GM19351 (cell line): ENCODE measurements around the gene ZNF91.
"Not testable (repeated sequence)": the region's sequence is repeated elsewhere in the genome, so short reads cannot be mapped to it uniquely, and the experiment has no call there.

Experiments
- ATAC-seq: cut with Tn5 transposase; IDR thresholded peaks from one replicate; pipeline ENCODE4 v1.9.1; 2021; ENCODE audit warnings: mild to moderate bottlenecking, moderate library complexity; ENCODE audit not compliant: unreplicated experiment

ZNF91 gene

DNA sequence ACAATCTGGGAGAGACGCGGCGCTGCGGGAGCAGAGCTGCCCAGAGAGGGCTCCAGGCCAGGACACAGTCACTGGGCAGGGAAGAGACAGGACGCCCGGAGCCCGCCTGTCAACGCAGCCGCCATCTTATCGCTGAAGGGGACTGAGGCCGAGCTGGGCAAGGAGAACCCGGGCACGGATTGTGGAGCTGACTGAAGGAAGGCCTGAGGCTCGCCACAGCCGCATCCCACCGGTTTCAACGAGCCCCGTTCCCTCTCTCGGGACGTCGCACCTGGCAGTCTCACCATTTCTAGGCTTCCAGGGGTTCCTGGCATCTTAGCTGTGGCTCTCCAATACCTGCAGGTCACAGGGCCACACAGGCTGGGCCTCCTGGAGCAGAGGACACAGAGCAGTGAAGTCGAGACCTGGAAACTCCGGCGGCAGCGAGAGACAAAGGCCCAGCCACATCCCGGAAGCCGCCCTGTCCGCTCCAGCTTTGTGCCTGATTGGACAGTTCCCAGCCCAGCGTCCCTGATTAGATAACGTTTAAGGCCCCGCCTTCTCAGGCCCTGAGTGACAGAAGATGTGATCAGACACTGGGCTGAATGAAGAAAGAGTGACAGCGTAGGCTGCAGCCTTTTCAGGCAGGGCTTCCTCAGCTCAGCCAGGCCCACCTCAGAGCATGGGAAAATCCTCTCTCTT, at the start of gene ZNF91:
TSS of gene ZNF91 (minus strand) at position 431 of the 681 bp plus-strand sequence. CDS start at position 314, 117 bp downstream.
- peak; percentile 97 for ATAC-seq

DNA sequence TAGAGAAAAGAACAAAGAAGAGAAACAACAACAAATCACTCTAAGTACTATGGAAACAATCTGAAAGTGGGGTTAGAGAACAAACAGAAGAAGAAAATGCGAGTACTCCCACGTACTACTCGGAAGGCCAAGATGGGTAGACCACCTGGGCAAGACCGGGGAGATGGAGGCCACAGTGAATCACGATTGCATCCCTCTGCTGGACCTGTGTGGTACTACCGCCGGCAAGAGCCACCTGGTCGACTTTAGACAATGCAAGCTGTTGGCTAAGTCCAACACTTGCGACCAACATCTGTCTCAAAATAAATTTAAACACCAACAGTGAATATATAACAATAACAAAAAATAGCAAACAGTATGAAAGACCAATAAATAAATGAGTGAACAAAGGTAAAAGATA, 45.5 kb upstream of the ZNF91 start:
- no peak for ATAC-seq

DNA sequence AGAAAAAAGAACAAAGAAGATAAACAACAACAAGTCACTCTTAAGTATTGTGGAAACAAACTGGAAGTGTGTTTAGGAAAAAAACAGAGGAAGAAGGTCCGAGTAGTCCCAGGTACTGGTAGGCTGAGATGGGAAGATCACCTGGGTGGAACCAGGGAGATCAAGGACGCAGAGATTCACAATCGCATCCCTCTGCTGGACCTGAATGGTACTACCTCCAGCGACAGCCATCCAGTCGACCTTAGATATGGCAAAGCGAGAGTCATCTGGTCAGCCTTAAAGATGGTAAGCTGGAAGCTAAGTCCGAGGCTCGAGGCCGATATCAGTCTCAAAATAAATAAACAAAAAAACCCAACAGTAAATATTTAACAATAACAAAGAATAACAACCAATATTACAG, 44.9 kb upstream of the ZNF91 start:
- ATAC-seq: no peak

DNA sequence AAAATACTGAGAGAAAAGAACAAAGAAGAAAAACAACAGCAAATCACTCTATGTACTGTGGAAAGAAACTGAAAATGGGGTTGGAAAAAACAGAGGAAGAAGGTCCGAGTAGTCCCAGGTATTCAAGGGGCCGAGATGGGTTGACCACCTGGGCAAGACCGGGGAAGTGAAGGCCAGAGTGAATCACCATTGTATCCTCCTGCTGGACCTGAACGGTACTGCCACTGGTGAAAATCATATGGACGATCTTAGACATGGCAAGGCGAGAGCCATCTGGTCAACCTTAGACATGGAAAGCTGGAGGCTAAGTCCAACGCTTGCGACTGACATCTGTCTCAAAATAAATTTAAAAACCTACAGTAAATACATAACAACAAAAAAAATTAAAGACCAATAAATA, 44.4 kb upstream of the ZNF91 start:
- no peak for ATAC-seq

DNA sequence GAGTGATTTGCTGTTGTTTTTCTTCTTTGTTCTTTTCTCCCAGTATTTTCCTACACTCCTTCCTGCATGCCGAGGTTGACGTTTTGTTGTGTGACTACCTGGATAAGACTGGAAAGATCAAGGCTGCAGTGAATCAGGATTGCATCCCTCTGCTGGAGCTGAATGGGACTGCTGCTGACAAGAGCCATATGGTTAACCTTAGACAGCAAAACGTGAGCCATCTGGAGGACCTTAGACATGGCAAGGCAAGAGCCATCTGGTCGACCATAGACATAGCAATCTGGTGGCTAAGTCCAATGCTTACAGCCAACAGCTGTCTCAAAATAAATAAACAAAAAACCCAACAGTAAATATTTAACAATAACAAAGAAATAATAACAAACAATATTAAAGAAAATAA, 42.6 kb upstream of the ZNF91 start:
- no peak for ATAC-seq

DNA sequence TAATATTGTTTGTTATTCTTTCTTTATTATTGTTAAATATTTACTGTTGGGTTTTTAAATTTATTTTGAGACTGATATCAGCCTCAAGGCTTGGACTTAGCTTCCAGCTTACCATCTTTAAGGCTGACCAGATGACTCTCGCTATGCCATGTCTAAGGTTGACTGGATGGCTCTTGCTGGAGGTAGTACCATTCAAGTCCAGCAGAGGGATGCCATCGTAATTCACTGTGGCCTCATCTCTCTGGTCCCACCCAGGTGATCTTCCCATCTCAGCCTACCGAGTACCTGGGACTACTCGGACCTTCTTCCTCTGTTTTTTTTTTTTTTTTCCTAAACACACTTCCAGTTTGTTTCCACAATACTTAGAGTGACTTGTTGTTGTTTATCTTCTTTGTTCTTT, 41.7 kb upstream of the ZNF91 start:
- ATAC-seq: no peak

DNA sequence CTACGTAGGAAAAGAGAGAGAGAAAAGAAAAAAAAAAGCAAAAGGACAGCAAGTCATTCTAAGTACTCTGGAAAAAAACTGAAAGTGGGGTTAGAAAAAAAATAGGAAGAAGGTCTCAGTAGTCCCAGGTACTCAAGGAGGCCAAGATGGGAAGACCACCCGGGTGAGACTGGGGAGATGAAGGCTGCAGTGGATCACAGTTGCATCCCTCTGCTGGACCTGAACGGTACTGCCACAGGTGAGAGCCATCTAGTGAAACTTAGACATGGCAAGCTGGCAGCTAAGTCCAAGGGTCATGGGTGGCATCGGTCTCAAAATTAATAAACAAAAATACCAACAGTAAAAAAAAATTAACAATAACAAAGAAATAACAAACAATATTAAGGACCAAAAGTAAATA, 41.0 kb upstream of the ZNF91 start:
- no peak for ATAC-seq

DNA sequence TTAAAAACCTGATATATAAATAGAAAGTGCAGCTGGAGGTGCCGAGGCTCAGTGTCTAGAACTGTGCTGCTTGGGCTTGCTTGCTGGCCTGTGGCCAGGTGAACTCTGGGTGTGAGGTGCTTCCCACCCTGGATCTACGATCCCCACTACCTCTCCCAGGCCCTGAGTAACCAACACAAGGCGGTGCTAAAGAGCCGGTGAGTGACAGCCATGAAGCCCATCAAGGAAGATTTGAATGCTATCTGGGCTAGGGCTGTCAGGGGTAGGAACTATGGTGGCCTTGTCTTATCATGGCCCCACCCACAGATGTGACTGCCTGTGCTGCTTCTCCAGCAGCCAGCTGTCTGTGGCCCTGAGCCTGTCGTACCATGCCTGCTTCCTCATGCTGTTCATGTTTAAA, 25.6 kb upstream of the ZNF91 start:
- ATAC-seq: no peak

DNA sequence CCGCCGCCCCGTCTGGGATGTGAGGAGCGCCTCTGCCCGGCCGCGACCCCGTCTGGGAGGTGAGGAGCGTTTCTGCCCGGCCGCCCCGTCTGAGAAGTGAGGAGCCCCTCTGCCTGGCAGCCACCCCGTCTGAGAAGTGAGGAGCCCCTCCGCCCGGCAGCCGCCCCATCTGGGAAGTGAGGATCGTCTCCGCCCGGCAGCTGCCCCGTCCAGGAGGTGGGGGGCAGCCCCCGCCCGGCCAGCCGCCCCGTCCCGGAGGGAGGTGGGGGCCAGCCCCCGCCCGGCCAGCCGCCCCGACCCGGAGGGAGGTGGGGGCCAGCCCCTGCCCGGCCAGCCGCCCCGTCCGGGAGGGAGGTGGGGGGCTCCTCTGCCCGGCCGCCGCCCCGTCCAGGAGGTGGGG, 24.0 kb upstream of the ZNF91 start:
- not testable (repeated sequence) for ATAC-seq

DNA sequence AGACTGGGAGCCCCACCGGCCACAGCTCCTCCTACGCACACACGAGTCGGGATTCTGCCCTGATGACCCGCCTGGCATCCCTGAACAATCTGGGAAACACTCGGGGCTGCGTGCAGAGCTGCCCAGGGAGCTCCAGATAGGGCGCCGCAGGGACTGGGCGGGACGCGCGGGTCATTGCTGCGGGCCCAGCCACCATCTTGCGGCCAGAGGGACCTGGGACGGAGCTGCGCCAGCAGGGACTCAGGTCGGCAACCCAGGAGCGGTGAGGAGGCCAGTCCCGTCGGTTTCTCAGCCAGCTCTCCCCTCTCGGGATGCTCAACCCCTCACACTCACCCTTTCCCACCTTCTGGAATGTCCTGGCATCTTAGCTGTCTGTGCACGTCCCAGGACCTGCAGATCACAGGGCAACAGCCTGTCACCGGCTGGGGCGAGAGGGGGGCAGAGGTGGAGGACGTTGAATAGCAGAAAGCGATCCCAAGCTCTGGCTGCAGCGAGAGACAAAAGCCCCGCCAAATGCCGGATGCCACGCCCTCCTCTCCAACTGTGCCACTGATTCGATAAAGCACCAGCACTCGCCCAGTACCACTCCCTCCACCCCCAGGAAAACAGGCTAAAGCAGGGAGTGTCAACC, 20.4 kb upstream of the ZNF91 start:
- ATAC-seq: no peak

DNA sequence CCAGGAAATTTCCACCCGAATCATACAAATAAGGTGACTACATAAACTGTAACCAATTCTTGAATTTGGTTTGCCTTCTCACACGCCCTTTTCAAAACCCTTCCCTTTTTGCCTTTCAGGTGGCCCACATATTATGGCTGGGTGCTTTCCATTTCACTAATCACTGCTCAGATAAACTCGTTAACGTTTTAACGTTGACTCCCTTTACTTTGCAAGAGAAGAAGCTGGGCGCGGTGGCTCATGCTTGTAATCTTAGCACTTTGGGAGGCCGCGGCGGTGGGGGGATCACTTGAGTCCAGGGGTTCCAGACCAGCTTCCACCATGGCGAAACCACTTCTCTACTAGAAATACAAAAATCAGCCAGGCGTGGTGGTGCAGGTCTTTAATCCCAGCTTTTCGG, 19.8 kb upstream of the ZNF91 start:
- ATAC-seq: no peak

DNA sequence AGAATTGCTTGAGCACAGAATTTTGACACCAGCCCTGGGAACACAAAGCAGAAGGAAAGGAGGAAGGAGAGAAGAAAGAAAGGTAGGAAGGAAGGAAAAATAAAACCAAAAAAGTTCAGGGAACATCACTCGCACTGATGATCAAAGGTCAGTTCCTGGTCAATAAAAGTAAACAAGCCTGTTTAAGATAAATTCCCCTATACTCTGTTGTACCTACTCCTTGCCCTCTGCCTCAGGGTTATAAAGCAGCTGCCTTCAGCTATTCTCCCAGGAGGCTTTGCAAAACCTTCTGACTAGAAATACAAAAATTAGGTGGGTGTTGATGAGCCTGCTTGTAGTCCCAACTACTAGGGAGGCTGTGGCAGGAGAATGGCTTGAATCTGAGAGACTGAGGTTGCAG, 14.9 kb upstream of the ZNF91 start:
- no peak for ATAC-seq

DNA sequence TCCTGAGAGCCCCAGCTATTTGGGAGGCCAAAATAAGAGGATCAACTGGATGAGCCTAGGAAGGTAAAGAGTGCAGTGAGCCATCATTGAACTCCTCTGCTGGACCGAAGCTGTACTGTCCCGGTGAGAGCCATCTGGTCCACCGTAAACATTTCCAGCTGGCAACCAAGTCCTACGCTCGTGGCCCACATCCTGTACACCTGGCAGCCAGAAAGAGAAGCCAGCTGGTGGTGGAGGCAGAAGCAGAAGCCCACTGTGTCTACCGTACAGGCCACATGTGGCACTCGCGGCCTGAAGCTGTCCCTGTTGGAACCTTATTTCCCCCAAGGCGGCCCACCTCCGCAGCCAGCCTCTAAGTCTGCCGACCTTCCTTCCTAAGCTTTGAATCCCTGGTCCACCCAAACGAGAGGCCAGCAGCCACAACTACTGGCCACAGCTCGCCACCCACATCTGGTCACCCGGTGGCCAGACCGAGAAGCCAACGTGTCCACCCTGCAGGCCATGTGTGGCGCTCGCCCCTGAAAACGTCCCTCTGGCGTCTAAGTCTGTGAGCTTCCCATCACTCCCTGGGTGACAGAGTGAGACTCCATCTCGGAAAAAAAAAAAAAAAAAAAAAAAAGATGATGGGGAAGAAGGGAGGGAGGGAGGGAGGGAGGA, 14.2 kb upstream of the ZNF91 start:
- no peak for ATAC-seq

DNA sequence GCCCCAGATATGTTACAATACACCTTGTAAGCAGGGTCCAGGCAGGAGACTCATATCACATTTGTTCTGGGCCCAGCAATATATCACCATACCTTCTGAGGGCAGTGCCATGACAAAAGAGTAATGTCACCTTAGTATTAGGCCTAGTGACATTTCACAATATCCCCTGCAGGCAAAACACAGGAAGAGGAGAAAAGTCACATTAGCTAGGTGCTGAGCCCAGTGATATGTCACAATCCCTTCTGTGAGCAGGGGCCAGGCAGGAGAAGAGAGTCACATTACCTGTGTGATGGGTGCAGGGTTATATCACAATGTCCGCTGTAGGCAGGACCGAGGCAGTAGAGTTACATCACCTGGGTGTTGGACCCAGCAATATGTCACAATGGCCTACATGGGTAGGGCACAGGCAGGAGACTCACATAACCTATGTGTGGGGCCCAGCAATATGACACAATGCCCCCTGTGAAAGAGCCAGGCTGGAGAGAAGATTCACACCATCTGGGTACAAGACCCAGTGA, 12.4 kb upstream of the ZNF91 start:
- ATAC-seq: no peak

DNA sequence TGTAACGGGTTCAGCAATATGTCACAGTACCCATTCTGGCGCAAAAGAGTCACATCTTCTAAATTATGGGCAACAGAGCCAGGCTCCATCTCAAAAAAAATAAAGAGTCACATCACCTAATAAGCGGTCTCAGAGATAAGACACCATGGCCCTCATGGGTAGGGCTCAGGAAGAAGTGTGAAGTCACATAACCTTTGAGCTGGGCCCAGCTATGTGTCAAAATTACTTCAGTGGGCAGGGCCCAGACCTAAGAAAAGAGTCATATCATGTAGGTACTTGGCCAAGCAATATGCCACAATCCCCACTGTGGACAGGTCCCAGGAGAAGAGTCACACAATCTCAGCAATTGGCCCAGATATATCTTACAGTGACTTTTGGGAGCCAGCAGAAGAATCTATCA, 11.4 kb upstream of the ZNF91 start:
- ATAC-seq: no peak

DNA sequence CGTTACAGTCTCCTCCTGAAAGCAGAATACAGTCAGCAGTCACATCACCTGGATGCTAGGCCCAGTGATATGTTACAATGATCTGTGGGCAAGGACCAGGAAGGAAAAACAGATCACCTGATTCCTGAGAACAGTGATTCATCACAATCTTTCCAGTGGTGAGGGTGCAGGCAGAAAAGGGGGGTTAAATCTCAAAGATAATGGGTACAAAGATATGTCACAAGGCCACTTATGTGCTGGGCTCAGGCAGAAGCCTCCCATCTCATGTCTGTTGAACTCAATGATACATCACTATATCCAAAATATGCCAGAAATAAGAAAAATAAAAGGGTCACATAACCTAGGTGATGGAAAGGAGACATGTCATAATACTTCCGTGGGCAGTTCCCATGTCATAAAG, 10.8 kb upstream of the ZNF91 start:
- no peak for ATAC-seq

DNA sequence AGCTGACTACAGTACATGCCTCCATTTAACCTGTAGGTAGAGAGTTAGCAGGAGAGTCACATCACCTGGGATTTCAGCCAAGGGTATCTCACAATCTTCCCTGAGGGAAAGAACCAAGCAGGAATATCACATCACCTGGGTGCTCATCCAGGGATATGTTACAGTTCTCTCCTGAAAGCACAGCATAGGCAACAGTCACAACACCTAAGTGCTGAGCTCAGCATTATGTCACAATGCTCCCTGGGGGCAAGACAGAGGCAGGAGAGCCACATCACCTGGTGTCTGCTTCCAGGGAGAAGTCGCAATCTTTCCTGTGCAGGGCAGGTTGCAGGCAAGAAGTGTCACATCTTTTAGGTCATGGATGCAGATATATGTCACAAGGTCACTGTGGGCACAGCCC, 9.4 kb upstream of the ZNF91 start:
- no peak for ATAC-seq

DNA sequence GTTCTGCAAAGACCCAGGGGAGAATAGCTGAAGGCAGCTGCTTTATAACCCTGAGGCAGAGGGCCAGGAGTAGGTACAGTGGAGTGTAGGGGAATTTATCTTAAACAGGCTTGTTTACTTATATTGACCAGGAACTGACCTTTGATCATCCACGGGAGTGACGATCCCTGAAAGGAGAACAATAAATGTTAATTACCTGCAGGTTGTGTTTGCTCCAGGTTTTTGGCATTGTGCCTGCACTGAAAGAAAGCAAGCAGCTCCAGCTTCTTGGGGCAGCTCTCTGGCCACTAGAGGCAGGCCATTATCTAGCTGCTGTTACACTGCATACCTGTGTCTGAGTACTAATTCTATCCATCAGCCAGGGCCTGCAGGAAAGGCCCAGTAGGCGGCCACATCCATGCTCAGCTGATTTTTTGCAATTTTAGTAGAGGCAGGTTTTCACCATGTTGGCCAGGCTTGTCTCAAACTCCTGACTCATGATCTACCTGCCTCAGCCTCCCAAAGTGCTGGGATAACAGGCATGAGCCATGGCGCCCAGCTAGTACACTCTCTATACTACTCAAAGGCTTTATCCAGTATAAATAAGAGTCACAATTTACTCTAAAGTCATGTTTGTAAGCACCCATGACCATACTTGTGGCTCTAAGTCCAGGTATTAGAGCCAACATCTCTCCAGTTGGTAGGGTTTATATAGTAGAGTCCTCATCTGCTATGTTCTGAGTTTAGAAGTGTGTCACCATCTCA, 8.5 kb upstream of the ZNF91 start:
- no peak for ATAC-seq

DNA sequence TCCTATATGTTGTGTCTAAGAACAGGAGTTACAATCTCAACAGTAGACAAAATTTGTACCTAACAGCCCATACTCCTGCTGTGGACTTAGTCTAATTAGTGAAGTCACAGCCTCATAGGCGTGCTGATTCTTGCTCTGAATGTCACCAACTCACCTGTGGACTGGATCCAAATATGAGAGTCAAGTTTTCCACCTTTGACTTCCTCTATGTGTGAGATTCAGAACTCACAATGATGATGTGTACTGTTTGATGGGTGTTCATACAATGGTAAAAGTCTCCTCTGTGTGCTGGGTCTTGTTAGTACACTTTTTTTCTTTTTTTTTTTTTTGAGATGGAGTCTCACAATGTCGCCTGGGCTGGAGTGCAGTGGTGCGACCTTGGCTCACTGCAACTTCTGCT, 7.8 kb upstream of the ZNF91 start:
- ATAC-seq: no peak

DNA sequence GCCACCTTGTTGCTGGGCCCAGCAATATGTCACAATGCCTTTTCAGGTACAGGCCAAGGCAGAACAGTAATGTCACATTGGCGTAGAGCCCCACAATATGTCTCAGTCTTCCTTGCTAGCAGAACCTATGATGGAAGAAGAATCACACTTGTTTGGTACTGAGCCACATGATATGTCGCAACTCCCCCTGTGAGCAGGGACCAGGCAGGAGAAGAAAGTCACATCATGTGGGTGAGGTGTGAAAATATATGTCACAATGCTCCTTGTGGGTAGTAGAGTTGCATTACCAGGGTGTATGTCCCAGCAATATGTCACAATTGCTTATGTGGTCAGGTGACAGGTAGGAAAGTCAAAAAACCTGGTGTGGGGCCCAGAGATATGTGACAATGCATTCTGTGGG, 7.1 kb upstream of the ZNF91 start:
- ATAC-seq: no peak

DNA sequence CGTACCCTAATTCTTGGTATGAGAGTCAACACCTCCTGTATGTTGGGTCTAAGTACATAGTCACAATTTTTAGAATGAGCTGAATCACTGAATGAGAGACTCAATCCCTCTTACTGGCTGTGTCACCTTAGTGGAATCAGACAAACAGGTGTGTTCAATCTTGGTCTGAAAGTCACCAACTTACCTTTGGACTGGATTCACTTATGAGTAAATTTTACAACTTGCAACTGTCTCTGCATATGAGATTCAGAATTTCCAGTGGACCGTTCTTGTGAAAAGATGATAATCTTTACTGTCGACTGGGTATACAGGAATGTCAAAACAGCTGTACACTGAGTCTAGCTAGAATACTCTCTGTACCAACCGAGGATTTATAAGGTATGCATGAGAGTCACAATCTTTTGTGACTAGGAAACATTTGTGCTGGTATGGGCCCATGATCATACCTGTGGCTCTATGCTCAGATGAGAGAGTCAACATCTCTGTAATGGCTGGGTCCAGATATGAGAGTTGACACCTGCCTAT, 5.9 kb upstream of the ZNF91 start:
- ATAC-seq: no peak
